Endothelial cell of umbilical vein (primary cell): ENCODE results near the gene AP1M1.

Experiments
- JUN ChIP-seq: IDR thresholded peaks from 2 replicates; pipeline ENCODE4 v1.6.1; 2011; ENCODE audit warnings: borderline replicate concordance, low read depth; ENCODE audit not compliant: insufficient read length, insufficient read depth
- POLR2A ChIP-seq: IDR thresholded peaks from 2 replicates; pipeline ENCODE4 v1.6.1; 2012; ENCODE audit warnings: low read depth, mild to moderate bottlenecking, control low read depth, low read length
- TF ChIP-seq, protein P1 (sequence below), 2 donors: IDR thresholded peaks; 1 replicate in 1 of 2; 2 replicates in 1 of 2; pipeline ENCODE4 v1.5.1; 2011; ENCODE audit warnings: low read length in 2 of 2, mild to moderate bottlenecking in 2 of 2, moderate library complexity in 2 of 2, control low read depth in 1 of 2, inconsistent platforms in 1 of 2, low read depth in 1 of 2; ENCODE audit not compliant: insufficient read depth in 1 of 2; ENCODE audit errors: extremely low read depth in 1 of 2

DNA sequence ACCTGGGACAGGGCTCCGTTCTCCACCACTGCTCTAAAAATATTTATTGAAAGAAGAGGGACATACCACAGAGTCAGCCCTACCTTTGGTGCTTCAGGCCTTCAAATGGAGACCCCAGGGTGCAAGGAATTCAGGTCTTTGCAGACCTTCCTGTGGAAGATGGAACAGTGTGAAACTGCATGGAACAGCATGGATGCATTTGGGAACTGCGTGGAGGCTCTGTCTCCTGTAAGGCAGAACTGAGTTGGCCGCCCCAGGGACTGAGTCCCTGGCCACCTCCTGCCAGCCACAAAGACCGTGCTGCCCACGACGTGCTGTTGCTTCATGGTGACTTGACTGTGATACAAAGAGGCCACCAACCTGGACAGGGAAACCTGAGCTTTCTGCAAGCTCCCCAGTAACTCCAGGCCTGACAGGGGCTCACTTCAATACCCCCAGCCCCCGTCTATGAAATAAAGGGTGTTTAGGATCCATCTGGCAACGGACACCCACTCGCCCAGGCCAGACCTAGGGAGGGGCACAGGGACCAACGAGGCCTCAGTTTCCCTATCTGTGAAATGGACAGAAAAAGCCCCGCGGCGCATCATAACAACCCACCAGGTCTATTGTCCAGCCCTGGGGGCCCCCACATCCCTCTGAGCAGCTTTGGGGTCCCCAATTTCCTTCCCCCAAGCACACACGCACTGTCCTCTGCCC is 68.3 kb downstream of the AP1M1 start:
- TF ChIP-seq JUN (no peak), POLR2A (no peak)
- TF ChIP-seq, protein P1, sequence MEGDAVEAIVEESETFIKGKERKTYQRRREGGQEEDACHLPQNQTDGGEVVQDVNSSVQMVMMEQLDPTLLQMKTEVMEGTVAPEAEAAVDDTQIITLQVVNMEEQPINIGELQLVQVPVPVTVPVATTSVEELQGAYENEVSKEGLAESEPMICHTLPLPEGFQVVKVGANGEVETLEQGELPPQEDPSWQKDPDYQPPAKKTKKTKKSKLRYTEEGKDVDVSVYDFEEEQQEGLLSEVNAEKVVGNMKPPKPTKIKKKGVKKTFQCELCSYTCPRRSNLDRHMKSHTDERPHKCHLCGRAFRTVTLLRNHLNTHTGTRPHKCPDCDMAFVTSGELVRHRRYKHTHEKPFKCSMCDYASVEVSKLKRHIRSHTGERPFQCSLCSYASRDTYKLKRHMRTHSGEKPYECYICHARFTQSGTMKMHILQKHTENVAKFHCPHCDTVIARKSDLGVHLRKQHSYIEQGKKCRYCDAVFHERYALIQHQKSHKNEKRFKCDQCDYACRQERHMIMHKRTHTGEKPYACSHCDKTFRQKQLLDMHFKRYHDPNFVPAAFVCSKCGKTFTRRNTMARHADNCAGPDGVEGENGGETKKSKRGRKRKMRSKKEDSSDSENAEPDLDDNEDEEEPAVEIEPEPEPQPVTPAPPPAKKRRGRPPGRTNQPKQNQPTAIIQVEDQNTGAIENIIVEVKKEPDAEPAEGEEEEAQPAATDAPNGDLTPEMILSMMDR (IDR thresholded peaks at IDR 0.05; ENCODE audit: extremely low read depth in 1 of 2, insufficient read depth in 1 of 2, low read depth in 1 of 2, low read length in 2 of 2): no peak
